Upper lobe of right lung (tissue), 1 donor: ENCODE data around the gene CDK16. TPM values are rescaled to one million over a fixed set of nuclear protein-coding genes. Genes with fewer than 3 reads are reported as not detected.

Experiments
- ATAC-seq: fragments of 200-7000 bp; cut with Tn5 transposase; one replicate; pipeline ENCODE4 v1.9.1; 2020; ENCODE audit warnings: mild to moderate bottlenecking, moderate library complexity
- DNase-seq: peaks from one replicate; pipeline ENCODE4 v3.0.0-alpha.2; 2020
- H3K27ac ChIP-seq: fragments of 200-600 bp; one replicate; pipeline ENCODE4 v1.8.0; 2022
- H3K27me3 ChIP-seq: fragments of 200-600 bp; one replicate; pipeline ENCODE4 v1.8.0; 2022; ENCODE audit warnings: mild to moderate bottlenecking
- H3K36me3 ChIP-seq: fragments of 200-600 bp; one replicate; pipeline ENCODE4 v1.8.0; 2022
- H3K4me1 ChIP-seq: fragments of 200-600 bp; one replicate; pipeline ENCODE4 v1.8.0; 2022
- H3K4me3 ChIP-seq: fragments of 200-600 bp; one replicate; pipeline ENCODE4 v1.8.0; 2022; ENCODE audit warnings: mild to moderate bottlenecking
- H3K9me3 ChIP-seq: fragments of 200-600 bp; one replicate; pipeline ENCODE4 v1.8.0; 2022
- intact Hi-C: fragments of 100-400 bp; cut with DNase I; formaldehyde crosslinking; loops from one replicate; pipeline ENCODE4 v1.11.0; 2022
- long read RNA-seq: library from polyadenylated mRNA; unstranded; transcript quantifications from one replicate; pipeline ENCODE4 v2.0.0, GENCODE V29; 2021
- total RNA-seq: library from RNA; stranded (reverse); fragmentation: NEBNext Ultra II Directional; extraction: Animal tissue kit (Norgen Biotek cat#: 25700); gene quantifications from one replicate; pipeline ENCODE4 v1.2.1, GENCODE V29; 2021
- TF ChIP-seq, protein P1 (sequence below): fragments of 200-600 bp; IDR thresholded peaks from one replicate; pipeline ENCODE4 v1.8.0; 2022; ENCODE audit warnings: antibody characterized with exemption
- donor health status: DM: no; HTN: yes; CAD: no; lungs with severe emphysema.

The CDK16 gene
- total RNA-seq, result 66.4 TPM
- long read RNA-seq, transcript CDK16-202 (16 exons, 3,144 nt), result major isoform, 85 of 133 reads
- long read RNA-seq, partial matches to known transcripts, result 9 of 133 reads
- long read RNA-seq, other reads (novel, unspliced or antisense), result 38 of 133 reads

DNA sequence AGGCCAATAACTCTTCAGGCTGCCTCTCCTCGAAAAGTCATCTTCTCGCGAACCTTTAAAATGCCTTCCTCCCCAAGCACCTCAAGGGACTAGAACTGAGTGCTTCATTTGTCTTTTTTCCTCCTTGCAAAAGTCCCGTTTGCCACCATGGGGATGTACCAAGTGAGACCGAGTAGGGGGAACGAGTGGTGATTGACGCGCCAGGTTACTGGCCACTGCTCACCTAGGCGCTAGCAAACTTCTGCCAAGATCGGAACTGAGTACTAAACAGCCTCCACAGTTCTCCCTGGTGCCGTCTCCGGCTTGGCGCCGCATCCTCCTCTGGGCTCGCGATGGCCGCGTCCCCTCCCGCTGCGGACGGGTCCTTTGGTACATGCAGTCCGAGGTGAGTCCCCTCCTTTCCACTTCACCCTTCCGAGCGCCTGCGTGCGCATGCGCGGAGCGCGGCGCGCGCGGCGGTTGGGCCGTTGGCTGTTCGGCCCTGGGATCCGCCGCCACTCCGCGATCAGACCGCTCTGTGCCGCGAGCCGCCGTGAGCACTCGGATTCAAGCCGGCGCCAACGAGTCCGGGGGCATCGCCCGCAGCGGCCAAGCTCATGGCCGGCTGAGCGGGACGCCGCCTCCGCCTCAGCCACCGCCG is at the start of gene CDK16:
Gene CDK16, plus strand, starts transcription at position 402 of the 640 bp plus-strand sequence. CDS start 4,877 bp downstream, outside the sequence.
- no peaks in the 10 kb centered on the region for H3K27me3 ChIP-seq
- H3K4me3 ChIP-seq, result peak within 1 kb of the TSS; percentile 60
- H3K36me3 ChIP-seq, result peaks cover 13% of the 10 kb centered on the region
- TF ChIP-seq, protein P1, sequence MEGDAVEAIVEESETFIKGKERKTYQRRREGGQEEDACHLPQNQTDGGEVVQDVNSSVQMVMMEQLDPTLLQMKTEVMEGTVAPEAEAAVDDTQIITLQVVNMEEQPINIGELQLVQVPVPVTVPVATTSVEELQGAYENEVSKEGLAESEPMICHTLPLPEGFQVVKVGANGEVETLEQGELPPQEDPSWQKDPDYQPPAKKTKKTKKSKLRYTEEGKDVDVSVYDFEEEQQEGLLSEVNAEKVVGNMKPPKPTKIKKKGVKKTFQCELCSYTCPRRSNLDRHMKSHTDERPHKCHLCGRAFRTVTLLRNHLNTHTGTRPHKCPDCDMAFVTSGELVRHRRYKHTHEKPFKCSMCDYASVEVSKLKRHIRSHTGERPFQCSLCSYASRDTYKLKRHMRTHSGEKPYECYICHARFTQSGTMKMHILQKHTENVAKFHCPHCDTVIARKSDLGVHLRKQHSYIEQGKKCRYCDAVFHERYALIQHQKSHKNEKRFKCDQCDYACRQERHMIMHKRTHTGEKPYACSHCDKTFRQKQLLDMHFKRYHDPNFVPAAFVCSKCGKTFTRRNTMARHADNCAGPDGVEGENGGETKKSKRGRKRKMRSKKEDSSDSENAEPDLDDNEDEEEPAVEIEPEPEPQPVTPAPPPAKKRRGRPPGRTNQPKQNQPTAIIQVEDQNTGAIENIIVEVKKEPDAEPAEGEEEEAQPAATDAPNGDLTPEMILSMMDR, result no peak
- intact Hi-C loops, result no loop called here
- peak within 1 kb of the TSS; percentile 99 for H3K27ac ChIP-seq
- DNase-seq (peak; percentile 86), ATAC-seq (peak; percentile 73)
- no peaks in the 10 kb centered on the region for H3K4me1 ChIP-seq
- H3K9me3 ChIP-seq, result no peaks in the 10 kb centered on the region

DNA sequence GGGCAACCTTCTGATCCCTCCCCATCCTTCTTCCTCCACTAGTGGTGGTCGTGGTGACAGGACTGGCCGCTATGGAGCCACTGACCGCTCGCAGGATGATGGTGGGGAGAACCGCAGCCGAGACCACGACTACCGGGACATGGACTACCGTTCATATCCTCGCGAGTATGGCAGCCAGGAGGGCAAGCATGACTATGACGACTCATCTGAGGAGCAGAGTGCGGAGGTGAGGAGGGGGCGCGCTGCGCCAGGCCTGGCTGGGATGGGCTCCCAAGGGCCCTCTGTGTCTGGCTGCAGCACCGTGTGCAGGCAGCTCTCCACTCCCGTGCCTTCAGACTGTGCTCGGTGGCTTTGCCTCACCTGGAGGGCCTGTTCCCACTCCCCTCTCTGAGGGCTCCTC is 49.2 kb upstream of the CDK16 start:
- no peaks in the 10 kb centered on the region for H3K9me3 ChIP-seq
- no peaks in the 10 kb centered on the region for H3K27me3 ChIP-seq
- intact Hi-C loops, result no loop called here
- peak; percentile 10 for DNase-seq
- H3K27ac ChIP-seq, result no peak overlapping the region
- H3K4me3 ChIP-seq, result no peak overlapping the region
- peaks cover 13% of the 10 kb centered on the region for H3K36me3 ChIP-seq
- TF ChIP-seq, protein P1, result no peak
- no peaks in the 10 kb centered on the region for H3K4me1 ChIP-seq
- ATAC-seq, result no peak

DNA sequence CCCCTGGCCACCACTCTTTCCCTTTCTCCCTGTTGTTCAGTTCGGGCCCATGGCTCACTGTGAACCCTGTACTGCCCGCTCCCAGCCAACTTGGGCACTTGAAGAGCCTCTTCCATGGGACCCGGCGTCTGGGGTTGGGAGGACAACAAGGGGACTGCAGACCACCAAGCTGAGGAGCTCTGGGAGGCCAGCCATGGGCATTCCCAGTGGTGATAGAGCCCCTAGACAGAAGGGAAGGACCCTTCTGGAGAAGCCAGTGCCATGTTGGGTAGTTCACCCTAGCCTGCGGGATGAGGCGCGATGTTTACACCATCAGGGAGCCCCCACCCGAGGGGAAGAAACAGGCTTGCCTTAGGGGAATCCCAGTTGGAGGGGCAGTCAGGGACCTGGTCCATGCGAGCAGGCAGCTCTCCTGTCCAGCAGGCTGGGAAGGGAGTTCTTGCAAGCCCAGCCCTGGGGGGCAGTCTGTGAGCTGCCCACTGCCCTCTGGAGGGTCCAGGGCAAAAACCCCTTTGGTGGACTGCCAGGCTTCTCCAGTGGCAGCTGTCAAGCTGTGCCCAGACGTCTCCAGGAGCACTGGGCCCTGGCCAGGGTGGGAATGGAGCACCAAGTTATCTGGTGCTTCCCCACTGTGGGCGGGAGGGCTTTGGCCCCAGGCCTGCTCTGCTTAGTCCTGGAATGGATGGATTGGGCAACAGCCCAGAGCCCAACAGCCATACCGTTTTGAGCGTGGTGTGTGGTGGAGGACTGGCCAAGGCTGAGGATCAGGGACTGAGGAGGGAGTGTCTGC is 48.6 kb upstream of the CDK16 start:
- Histone ChIP-seq H3K36me3 (peaks cover 13% of the 10 kb centered on the region), H3K9me3 (no peaks in the 10 kb centered on the region), H3K4me1 (no peaks in the 10 kb centered on the region), H3K27ac (no peak overlapping the region), H3K27me3 (no peaks in the 10 kb centered on the region), H3K4me3 (no peak overlapping the region)
- TF ChIP-seq, protein P1, result no peak
- intact Hi-C loops, result no loop called here
- ATAC-seq (no peak), DNase-seq (peak; percentile 31)

DNA sequence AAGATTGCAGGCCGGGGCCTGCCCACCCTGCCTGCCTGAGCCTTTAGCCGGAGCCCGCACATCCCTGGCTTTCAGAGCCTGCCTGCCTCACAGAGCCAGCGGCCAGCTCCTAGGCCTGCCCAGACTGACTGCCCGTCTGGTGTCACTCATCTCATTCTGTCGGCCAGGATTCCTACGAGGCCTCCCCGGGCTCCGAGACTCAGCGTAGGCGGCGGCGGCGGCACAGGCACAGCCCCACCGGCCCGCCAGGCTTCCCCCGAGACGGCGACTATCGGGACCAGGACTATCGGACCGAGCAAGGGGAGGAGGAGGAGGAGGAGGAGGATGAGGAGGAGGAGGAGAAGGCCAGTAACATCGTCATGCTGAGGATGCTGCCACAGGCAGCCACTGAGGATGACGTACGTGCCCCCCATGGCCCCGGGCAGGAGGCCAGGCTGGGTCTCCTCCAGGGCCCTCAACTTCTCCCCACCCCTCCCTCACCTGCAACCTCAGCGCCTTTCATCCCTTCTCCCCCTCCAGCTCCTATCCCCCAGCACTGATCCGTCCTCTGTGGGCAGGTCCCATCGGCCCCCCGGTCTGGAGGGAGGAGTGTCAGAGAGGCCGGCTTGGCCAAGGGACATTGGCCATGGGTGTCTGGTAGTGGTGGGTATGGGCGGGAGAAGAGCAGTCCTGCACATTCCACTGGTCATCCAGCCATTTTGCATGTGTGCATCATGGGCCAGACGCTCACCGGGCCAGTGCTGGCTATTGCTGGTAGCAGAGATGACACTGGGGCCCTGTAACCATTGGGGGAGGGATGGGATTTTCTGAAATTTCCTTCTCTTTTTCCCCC is 47.4 kb upstream of the CDK16 start:
- DNase-seq, result peak; percentile 20
- H3K36me3 ChIP-seq, result peaks cover 13% of the 10 kb centered on the region

DNA sequence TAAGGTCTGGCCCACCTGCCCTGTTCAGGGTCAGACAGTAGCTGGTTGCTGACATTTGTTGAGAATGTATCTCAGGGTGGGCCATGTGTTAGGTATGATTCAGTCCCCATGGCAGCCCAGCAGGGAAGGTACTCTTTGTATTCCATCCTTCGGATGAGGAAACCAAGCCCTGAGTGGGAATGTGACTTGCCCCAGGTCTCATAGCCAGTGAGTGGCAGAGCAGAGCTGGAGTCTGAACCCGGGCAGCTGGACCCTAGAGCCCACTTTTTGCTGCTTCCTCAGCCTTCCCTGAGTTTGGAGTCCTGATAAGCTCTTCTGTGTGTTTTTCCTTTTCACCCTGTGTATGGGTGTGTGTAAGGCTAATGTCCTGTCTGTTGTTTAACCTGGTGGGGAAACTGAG is 46.5 kb upstream of the CDK16 start:
- no peak overlapping the region for H3K27ac ChIP-seq
- intact Hi-C loops, result no loop called here
- no peak for ATAC-seq
- H3K4me1 ChIP-seq, result no peaks in the 10 kb centered on the region
- peak; percentile 0 for DNase-seq
- no peaks in the 10 kb centered on the region for H3K27me3 ChIP-seq
- TF ChIP-seq, protein P1, result no peak
- H3K36me3 ChIP-seq, result peaks cover 22% of the 10 kb centered on the region
- no peaks in the 10 kb centered on the region for H3K9me3 ChIP-seq
- no peak overlapping the region for H3K4me3 ChIP-seq

More for the DNA sequence above, 47.4 kb upstream of the CDK16 start:
- Histone ChIP-seq H3K27me3 (no peaks in the 10 kb centered on the region), H3K9me3 (no peaks in the 10 kb centered on the region), H3K27ac (no peak overlapping the region), H3K4me3 (no peak overlapping the region), H3K4me1 (no peaks in the 10 kb centered on the region)
- TF ChIP-seq, protein P1, result no peak
- no peak for ATAC-seq
- intact Hi-C loops, result no loop called here
